Activated CD8-positive, alpha-beta T cell treated with anti-CD3 and anti-CD28 coated beads for 36 hours (primary cell): ENCODE data around the gene SC5D. TPM values are rescaled to one million over a fixed set of nuclear protein-coding genes. Genes with fewer than 3 reads are reported as not detected.

ENCODE experiments used
- ATAC-seq: fragments of 200-7000 bp; cut with Tn5 transposase; one replicate; pipeline ENCODE4 v1.10.0; 2021; ENCODE audit warnings: mild to moderate bottlenecking, moderate library complexity
- CTCF ChIA-PET: fragments of 350-600 bp; sonication (Branson Sonifier 250); formaldehyde crosslinking; loops from one replicate; lab custom pipeline; 2021; ENCODE audit warnings: antibody characterized with exemption; lab: Charles Lee
- POLR2A ChIA-PET: fragments of 350-600 bp; sonication (Branson Sonifier 250); formaldehyde crosslinking; loops from one replicate; lab custom pipeline; 2021; ENCODE audit warnings: antibody characterized with exemption; lab: Charles Lee
- DNase-seq: peaks from one replicate; pipeline ENCODE4 v3.0.0-alpha.2; 2020
- H3K27ac Mint-ChIP-seq: one replicate; pipeline ENCODE4 v1.8.0; 2021; ENCODE audit warnings: mild to moderate bottlenecking, mixed read lengths
- H3K27me3 Mint-ChIP-seq: one replicate; pipeline ENCODE4 v1.8.0; 2021; ENCODE audit warnings: mixed read lengths
- H3K36me3 Mint-ChIP-seq: one replicate; pipeline ENCODE4 v1.8.0; 2021; ENCODE audit warnings: low read depth, mixed read lengths
- H3K4me1 Mint-ChIP-seq: one replicate; pipeline ENCODE4 v1.8.0; 2021; ENCODE audit warnings: low read depth, mixed read lengths
- H3K4me3 Mint-ChIP-seq: one replicate; pipeline ENCODE4 v1.8.0; 2021; ENCODE audit warnings: mild to moderate bottlenecking, moderate library complexity, mixed read lengths
- H3K9me3 Mint-ChIP-seq: one replicate; pipeline ENCODE4 v1.8.0; 2021; ENCODE audit warnings: mixed read lengths
- intact Hi-C: fragments of 100-400 bp; cut with micrococcal nuclease; formaldehyde crosslinking; loops from one replicate; pipeline ENCODE4 v1.10.0; 2022
- total RNA-seq, 2 experiments: library from RNA; stranded (reverse); gene quantifications; one replicate each; pipeline ENCODE4 v1.2.3, GENCODE V29; 2021
- TF ChIP-seq, protein P1 (sequence below): fragments of 200-600 bp; IDR thresholded peaks from one replicate; pipeline ENCODE4 v1.8.0; 2022; ENCODE audit warnings: antibody characterized with exemption, mild to moderate bottlenecking

The SC5D gene
- total RNA-seq, 2 experiments from 2014 or later: 18.2 to 20.5 TPM

DNA sequence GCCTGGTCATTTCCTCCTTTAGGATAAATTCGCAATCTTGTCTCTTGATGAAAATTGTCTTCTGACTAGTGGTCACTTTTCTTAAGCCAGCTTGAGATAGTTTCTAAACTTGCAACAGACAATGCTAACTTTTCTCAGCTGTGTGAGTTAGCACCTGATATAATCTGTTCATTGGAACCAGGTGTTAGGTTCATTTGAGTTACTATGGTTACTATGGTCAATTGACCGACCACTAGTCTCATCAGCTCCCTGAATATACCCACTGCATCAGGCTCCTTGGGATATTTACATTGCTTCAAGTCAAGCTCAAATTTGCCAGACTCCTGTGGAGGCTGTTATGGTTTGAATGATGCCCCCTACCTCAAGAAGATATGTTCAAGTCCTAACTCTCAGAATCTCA lies 54.5 kb downstream of the SC5D start:
- CTCF ChIA-PET: interaction anchor here (1.2 kb wide), 1 partner anchor 21 kb away, joined by 3 read pairs; no protein-coding TSS in a partner anchor
- Mint-ChIP-seq H3K4me1 (no peaks in the 10 kb centered on the region), H3K27me3 (no peaks in the 10 kb centered on the region), H3K27ac (no peak overlapping the region), H3K36me3 (no peaks in the 10 kb centered on the region), H3K4me3 (no peak overlapping the region), H3K9me3 (no peaks in the 10 kb centered on the region)
- POLR2A ChIA-PET: no interaction called here
- no peak for ATAC-seq
- TF ChIP-seq, protein P1, sequence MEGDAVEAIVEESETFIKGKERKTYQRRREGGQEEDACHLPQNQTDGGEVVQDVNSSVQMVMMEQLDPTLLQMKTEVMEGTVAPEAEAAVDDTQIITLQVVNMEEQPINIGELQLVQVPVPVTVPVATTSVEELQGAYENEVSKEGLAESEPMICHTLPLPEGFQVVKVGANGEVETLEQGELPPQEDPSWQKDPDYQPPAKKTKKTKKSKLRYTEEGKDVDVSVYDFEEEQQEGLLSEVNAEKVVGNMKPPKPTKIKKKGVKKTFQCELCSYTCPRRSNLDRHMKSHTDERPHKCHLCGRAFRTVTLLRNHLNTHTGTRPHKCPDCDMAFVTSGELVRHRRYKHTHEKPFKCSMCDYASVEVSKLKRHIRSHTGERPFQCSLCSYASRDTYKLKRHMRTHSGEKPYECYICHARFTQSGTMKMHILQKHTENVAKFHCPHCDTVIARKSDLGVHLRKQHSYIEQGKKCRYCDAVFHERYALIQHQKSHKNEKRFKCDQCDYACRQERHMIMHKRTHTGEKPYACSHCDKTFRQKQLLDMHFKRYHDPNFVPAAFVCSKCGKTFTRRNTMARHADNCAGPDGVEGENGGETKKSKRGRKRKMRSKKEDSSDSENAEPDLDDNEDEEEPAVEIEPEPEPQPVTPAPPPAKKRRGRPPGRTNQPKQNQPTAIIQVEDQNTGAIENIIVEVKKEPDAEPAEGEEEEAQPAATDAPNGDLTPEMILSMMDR: no peak
- DNase-seq: no peak
- intact Hi-C loops: no loop called here

DNA sequence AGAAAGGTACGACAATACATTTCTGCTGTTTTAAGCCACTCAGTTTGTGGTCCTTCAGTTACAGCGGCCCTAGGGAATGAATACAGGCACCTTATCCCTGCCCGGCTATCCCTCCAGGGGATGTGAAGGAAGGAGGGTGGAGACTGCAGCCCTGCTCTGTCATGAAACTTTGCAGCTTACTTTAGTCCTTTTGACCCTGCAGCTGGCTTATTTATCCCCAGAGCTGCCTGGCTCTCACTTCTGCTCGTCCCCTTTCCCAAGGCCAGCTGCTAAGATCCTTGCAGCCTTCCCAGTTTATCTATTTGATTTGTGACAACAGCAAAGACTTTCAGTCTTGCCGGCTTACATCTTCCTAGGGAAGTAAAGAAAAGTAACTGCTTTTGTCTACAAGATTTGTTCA lies 55.2 kb downstream of the SC5D start:
- CTCF ChIA-PET: interaction anchor here (1.2 kb wide), 1 partner anchor 20 kb away, joined by 3 read pairs; no protein-coding TSS in a partner anchor
- DNase-seq (no peak), ATAC-seq (no peak)
- Mint-ChIP-seq H3K9me3 (no peaks in the 10 kb centered on the region), H3K27ac (no peak overlapping the region), H3K4me1 (no peaks in the 10 kb centered on the region), H3K36me3 (no peaks in the 10 kb centered on the region), H3K4me3 (no peak overlapping the region), H3K27me3 (no peaks in the 10 kb centered on the region)
- intact Hi-C loops: no loop called here
- TF ChIP-seq, protein P1: no peak
- POLR2A ChIA-PET: no interaction called here

DNA sequence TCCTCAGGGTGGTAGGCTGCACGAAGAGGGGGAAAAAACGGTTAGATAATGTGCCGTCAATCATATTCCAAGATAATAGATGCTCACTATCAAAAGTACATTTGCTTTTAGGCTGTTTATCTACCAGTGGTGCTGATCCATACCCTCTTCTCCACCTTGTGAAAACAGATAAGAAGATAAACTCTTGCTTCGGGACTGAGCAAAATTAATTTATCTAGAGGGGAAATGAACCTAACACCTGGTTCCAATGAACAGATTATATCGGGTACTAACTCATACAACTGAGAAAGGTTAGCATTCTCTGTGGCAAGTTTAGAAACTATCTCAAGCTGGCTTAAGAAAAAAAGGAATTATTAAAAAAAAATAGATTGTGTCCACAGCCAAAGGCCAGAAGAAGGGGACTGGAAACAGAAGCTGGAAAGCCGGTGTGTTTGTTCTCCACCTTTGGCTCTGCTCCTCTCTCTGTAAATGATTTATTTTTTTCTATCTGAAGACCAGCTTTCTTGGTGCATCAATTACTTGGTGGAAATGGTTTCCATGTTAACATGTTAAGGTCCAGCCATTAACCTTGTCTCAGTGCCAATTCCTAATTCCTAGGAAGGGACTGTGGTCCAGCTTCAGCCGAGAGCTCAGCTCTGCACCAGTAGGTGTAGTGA lies 55.8 kb downstream of the SC5D start:
- intact Hi-C loops: no loop called here
- no peak for ATAC-seq
- H3K4me3 Mint-ChIP-seq: no peak overlapping the region
- TF ChIP-seq, protein P1: no peak
- H3K9me3 Mint-ChIP-seq: no peaks in the 10 kb centered on the region
- ChIA-PET POLR2A (no interaction called here), CTCF (no interaction called here)
- H3K36me3 Mint-ChIP-seq: no peaks in the 10 kb centered on the region
- no peak overlapping the region for H3K27ac Mint-ChIP-seq
- DNase-seq: no peak
- H3K27me3 Mint-ChIP-seq: no peaks in the 10 kb centered on the region
- H3K4me1 Mint-ChIP-seq: no peaks in the 10 kb centered on the region

DNA sequence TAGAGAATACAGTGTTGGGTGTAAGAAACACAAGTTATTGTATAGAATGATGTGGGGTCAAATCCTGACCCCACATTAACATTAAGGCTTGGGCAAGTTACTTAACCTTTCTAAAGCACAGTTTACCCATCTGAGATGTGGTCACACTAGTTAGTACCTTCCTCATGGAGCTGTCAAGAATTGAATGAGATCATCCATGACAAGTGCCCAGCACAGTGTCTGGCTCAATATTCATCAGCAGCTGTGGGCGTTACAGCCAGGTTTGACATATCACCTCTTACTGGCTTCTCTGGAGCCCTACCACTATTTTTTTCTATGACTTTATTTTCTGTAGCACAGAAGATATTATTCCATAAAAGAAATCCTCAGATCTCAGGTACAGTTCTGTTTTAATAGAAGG lies 57.2 kb downstream of the SC5D start:
- H3K4me1 Mint-ChIP-seq: no peaks in the 10 kb centered on the region
- ATAC-seq: no peak
- ChIA-PET CTCF (no interaction called here), POLR2A (interaction anchor here (0.7 kb wide), 1 partner anchor 238 kb away, joined by 3 read pairs; no protein-coding TSS in a partner anchor)
- H3K27me3 Mint-ChIP-seq: no peaks in the 10 kb centered on the region
- no peak overlapping the region for H3K4me3 Mint-ChIP-seq
- no peaks in the 10 kb centered on the region for H3K36me3 Mint-ChIP-seq
- intact Hi-C loops: no loop called here
- no peak for DNase-seq
- no peaks in the 10 kb centered on the region for H3K9me3 Mint-ChIP-seq
- TF ChIP-seq, protein P1: no peak
- H3K27ac Mint-ChIP-seq: no peak overlapping the region

DNA sequence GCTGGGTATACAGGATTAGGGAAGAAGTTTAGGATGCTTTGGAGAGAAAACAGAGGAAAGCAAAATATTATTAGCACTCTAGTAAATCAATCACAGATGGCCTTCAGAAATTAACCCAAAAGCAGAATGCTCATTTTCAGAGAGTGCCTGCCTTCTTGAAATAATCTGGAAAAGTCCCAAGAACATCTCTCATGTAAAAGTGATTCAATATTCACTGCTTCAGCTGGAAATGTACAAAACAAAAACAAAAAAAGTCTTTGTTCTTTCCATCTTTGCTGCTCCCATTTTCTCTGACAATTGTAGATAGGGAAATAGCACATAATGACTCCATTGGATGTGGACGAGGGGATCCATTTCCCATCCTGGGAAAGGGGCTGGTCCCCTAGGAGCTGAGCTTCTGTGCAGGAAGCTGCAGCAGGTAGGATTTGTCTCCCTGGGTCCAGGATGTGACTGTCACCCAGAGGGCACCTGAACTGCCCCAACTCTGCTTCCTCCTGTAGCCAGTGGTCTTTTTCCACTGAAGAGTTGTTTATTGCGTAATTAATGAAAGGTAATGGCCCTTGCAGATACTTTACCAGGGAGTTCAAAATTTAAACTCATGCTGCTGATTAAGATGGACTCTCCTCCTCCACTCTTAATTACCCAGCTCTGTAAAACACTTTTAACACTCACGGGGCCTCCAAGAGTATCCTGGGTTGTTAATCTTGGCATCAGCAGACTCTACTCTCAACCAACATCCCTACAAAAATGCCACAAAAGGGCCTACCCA lies 57.9 kb downstream of the SC5D start:
- TF ChIP-seq, protein P1: no peak
- ATAC-seq: no peak
- H3K9me3 Mint-ChIP-seq: no peaks in the 10 kb centered on the region
- intact Hi-C loops: no loop called here
- no peak overlapping the region for H3K27ac Mint-ChIP-seq
- H3K4me3 Mint-ChIP-seq: no peak overlapping the region
- no peak for DNase-seq
- ChIA-PET POLR2A (no interaction called here), CTCF (interaction anchor here (0.8 to 0.9 kb wide), 3 partner anchors 15 to 31 kb away, joined by 3 read pairs; no protein-coding TSS in a partner anchor)
- H3K4me1 Mint-ChIP-seq: no peaks in the 10 kb centered on the region
- no peaks in the 10 kb centered on the region for H3K36me3 Mint-ChIP-seq
- no peaks in the 10 kb centered on the region for H3K27me3 Mint-ChIP-seq
